GM13976 (cell line): ENCODE results near the gene TENM4.
"Not testable (repeated sequence)": the region's sequence is repeated elsewhere in the genome, so short reads cannot be mapped to it uniquely, and the experiment has no call there.

Experiments used
- DNase-seq: peaks from one replicate; pipeline ENCODE4 v3.0.0; 2012; ENCODE audit warnings: low spot score
- in situ Hi-C: fragments of 300-500 bp; cut with MboI; formaldehyde crosslinking; loops from one replicate; pipeline ENCODE4 v1.12.0; 2022; ENCODE audit warnings: low sequenced_read_pairs, mixed read lengths, inconsistent platforms; ENCODE audit not compliant: unreplicated experiment
- TF ChIP-seq, protein P1 (sequence below): IDR thresholded peaks from 2 replicates; pipeline ENCODE4 v1.5.1; 2012; ENCODE audit warnings: borderline replicate concordance, mild to moderate bottlenecking; ENCODE audit not compliant: insufficient read depth; ENCODE audit errors: extremely low read depth, missing control alignments, control extremely low read depth

Gene TENM4

DNA sequence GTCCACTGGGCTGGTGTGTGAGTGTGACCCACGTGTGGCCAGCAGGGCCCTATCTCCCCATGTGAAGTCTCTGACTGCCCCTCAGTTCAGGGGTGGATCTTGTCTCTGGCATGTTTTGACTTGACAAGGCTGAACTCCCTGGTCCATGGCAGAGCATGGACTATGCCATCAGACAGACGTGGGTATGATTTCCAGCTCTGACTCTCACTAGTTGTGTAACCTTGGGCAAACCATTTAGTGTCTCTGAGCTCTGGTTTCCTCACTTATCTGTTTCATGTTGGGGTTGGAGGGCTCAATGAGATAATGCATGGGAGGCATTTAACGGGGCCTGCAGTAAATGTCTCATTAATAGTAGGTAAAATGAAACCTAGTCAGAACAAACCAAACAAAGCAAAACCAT lies 611.7 kb downstream of the TENM4 start:
- TF ChIP-seq, protein P1, sequence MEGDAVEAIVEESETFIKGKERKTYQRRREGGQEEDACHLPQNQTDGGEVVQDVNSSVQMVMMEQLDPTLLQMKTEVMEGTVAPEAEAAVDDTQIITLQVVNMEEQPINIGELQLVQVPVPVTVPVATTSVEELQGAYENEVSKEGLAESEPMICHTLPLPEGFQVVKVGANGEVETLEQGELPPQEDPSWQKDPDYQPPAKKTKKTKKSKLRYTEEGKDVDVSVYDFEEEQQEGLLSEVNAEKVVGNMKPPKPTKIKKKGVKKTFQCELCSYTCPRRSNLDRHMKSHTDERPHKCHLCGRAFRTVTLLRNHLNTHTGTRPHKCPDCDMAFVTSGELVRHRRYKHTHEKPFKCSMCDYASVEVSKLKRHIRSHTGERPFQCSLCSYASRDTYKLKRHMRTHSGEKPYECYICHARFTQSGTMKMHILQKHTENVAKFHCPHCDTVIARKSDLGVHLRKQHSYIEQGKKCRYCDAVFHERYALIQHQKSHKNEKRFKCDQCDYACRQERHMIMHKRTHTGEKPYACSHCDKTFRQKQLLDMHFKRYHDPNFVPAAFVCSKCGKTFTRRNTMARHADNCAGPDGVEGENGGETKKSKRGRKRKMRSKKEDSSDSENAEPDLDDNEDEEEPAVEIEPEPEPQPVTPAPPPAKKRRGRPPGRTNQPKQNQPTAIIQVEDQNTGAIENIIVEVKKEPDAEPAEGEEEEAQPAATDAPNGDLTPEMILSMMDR = no peak
- in situ Hi-C loops = no loop called here
- DNase-seq = no peak

DNA sequence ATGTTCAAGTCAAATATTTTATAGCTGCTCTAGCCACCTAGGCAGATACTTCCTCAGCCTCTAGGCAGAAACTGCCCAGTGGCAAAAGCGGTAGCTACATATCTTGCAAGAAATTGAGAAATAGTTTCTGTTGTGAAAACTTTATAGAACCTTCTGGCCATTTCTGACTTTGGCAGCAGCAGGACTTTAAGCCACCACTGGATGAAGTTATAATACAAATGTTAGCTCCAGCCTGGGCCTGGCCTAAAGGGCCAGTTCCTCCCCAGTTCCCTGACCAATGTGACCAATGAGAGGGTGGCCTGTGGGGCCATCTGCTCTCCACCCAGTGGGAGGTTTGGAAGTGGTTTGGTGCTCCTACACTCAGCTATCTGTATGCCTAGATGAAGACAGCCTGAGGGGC lies 612.2 kb downstream of the TENM4 start:
- TF ChIP-seq, protein P1 = no peak
- in situ Hi-C loops = no loop called here
- no peak for DNase-seq

DNA sequence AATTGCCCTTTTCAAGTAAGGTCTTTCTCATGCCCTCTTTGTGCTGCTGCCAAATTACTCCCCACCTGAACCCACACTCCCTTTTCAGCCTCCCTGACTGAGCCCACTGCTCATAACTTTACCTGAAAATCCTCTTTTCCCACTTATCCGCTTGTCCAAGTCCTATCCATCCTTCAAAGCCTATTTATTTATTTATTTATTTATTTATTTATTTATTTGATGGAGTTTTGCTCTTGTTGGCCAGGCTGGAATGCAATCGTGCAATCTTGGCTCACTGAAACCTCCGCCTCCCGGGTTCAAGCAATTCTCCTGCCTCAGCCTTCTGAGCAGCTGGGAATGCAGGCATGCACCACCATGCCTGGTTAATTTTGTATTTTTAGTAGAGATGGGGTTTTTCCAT lies 613.5 kb downstream of the TENM4 start:
- DNase-seq, in situ Hi-C loops: not testable (repeated sequence)

DNA sequence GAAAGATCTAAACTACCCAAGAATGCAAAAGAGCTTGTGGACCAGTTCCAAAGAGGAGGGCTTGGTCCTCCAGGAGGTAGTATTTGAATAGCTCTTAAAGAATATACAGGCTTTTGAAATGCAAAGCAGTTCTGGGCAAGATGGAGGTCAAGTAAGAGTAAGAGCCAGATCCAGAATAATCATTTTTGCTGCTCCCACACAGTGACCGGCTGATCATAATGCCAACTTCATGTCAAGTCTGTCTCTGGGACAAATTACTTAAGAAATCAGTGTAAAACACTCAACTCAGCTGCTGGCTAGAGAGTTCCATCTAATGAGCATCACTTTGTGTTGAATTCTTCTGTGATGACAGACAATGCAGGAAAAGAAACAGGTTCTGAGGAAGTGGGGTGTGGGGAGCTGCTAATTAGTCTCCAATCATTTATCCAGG lies 615.2 kb downstream of the TENM4 start:
- TF ChIP-seq, protein P1 = no peak
- in situ Hi-C loops = no loop called here
- DNase-seq = no peak

DNA sequence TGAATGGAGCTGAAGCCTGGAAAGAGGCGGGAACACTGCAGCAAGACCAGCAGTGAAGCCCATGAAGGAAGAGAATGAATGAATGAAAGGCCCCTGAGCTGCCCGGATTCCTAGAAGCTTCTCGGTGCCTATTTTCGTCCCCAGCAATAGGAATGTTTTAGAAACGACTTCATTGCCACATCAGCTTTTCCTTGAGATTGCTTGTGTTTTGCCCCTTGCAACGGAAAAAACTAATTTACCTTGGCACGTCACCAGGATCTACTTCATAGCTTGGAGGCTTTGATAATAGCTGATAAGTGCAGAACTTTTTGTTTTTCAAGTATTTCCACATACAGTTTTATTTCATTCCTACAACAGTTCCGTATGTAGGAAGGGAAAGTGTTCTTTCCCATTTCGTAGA lies 617.2 kb downstream of the TENM4 start:
- in situ Hi-C loops = no loop called here
- TF ChIP-seq, protein P1 = no peak
- no peak for DNase-seq

DNA sequence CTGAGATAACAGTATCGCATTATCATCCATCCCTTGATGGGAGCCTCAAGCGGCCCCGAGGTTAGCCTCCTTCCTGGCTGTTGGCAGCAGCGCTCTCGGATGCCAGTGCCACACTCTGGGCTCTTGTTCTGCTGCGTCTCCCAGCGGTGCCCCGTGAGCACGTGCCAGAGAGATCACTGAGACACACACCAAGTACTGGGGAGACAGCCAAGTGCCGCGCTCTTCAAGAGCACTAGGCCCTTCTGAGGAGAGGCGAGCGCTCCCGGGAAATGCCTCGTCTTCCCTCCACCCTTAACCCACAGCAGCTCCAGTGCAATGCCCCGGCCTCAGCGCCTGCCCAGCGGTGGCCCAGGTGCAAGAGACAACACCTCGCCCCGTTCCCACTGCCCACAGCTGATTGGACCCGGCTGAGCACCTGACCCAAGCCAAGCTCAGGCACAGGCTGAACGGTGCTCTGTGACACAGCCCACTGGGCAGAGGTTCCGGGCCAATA lies 617.9 kb downstream of the TENM4 start:
- TF ChIP-seq, protein P1 = no peak
- no peak for DNase-seq
- in situ Hi-C loops = no loop called here

DNA sequence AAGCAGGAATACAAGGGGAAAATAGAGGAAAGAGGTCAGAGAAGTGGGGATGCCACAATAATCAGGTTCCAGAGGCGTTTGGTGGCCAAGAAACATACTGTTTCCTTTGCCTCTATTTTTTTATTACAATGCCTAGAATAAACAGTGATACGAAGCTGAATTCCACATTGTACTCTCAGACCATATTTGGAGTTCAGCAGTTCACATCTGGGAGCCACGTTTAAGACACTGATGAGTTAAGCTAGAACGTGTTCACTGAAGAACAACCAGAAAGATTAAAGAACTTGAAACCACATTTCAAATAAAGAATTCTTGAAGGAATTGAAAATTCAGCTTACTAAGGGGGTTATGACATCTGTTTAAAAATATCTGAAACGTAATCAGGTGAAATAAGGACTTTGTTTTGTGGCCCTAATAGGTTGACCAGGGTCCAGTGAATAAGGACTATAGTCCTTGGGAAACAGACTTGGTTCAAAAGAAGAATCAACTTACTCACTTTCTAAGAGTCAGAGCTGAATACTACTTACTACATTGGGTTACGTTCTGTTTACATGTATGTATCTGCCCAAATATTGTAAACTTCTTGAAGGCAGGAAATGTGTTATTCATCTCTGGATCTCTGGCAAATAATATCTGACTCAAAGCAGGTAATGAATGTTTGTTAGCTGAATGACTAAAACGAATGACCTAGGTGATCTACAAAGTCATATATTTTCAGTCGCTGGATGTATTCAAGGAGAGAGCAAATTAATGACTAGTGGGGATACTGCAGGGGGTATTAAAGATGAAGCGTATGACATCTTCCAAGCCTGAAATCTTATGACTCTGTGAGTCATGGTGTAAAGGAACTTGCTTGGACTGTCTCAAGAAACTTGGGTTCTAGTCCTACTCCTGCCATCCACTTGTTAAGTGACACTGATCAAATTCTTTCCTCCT lies 619.2 kb downstream of the TENM4 start:
- DNase-seq = no peak
- TF ChIP-seq, protein P1 = no peak
- in situ Hi-C loops = no loop called here
